GM12874 (cell line): ENCODE data around the gene EPHA4.

Source experiments
- TF ChIP-seq, protein P1 (sequence below): IDR thresholded peaks from 2 replicates; pipeline ENCODE4 v1.5.1; 2011; ENCODE audit warnings: low read depth, mild to moderate bottlenecking, control low read depth, low read length, moderate library complexity; ENCODE audit not compliant: insufficient read depth

Gene EPHA4

GRCh38 chr2:221377597-221377996, 194.5 kb downstream of the EPHA4 start:
- TF ChIP-seq, protein P1, sequence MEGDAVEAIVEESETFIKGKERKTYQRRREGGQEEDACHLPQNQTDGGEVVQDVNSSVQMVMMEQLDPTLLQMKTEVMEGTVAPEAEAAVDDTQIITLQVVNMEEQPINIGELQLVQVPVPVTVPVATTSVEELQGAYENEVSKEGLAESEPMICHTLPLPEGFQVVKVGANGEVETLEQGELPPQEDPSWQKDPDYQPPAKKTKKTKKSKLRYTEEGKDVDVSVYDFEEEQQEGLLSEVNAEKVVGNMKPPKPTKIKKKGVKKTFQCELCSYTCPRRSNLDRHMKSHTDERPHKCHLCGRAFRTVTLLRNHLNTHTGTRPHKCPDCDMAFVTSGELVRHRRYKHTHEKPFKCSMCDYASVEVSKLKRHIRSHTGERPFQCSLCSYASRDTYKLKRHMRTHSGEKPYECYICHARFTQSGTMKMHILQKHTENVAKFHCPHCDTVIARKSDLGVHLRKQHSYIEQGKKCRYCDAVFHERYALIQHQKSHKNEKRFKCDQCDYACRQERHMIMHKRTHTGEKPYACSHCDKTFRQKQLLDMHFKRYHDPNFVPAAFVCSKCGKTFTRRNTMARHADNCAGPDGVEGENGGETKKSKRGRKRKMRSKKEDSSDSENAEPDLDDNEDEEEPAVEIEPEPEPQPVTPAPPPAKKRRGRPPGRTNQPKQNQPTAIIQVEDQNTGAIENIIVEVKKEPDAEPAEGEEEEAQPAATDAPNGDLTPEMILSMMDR, result no peak

DNA sequence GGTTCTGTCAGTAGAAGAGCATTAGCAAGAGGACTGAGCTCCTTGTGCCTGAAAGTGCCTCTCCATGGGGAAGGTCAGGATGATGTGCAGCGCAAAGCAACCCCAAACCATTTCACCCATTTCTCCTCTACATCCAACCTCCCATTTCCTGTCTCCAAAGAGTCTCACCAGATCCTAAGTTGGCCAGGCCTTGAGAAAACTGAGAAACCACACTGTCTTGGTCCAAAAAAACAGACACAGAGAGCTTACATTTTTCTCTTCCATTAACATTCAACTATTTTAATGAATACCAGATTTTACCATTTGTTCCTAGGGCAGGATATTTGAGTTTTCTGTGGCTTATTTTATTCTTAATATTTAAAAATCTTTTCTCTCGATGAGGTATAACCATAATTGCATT, 195.0 kb downstream of the EPHA4 start:
- TF ChIP-seq, protein P1, result no peak

- TF ChIP-seq, protein P1, result no peak
These were observed 197.9 kb downstream of the EPHA4 start for GRCh38 chr2:221374234-221374633.

GRCh38 chr2:221372907-221373306, 199.2 kb downstream of the EPHA4 start:
- TF ChIP-seq, protein P1, result no peak

DNA sequence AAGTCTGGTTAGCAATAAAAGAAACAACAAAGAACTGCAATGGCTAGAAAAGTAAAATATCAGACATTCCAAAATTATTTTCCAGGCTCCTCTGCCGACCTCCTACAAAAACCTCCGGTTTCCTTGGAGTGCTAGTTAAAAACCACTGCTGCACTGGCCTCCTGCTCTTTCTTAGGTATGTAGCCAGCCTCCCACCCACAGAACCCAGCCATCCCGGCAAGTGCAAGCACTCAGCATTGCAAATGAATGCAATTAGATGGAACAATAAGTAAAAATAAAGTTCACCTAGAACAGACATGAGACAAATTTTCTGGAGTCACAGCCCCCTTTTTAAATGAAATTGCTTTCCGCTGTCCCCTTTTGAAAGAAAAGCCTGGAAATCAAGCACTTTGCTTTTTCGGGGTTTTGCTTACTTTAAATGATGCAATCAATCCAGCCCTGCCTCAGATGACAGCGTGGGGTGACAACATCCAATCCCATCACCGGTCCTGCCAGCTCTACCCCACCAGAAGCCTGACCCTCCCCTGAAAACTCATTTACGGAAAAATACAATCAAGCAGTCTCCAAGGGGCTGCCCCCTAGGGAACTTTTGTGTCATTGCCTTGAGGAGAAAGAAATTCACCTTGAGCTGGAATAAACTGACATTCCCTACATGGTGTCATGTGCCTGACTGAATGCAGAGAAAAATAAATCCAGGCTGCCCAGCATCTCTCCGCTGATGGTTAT, 199.8 kb downstream of the EPHA4 start:
- TF ChIP-seq, protein P1, result no peak

DNA sequence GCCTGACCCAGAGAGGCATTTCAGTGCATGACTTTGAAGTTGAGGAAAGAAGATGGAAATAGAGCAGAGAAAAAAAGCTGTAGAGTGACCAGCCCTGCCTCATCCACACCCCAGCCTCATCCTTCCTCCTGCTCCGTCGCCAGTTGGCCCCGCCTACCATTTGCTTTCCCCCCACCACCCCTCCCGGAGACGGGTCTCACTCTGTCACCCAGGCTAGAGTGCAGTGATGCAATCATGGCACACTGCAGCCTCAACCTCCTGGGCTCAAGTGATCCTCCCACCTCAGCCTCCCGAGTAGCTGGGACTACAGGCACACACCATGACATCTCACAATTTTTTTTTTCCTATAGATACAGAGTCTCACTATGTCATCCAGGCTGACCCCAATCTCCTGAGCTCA, 200.8 kb downstream of the EPHA4 start:
- TF ChIP-seq, protein P1, result no peak

DNA sequence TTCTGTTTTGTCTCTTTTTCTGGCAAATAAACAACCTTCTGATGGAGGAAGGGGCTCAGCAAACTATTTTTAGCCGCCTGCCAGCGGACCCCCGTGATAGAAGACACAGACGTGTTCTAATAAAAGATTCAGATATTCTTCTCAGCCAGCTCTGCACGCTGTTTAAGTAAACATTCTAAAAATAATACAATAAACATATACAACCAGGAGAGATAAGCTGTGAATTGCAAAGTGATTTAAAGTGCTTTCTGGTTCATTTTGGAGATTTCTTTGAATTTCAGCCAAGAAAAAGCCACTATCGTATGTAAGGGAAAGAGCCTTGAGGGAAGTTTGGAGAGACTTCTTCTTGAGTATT, 201.3 kb downstream of the EPHA4 start:
- TF ChIP-seq, protein P1, result no peak
